K562 (cell line): ENCODE results near the gene PDGFD. TPM values are rescaled to one million over a fixed set of nuclear protein-coding genes. Genes with fewer than 3 reads are reported as not detected.

Experiments
- ATAC-seq: fragments of 200-7000 bp; cut with Tn5 transposase; 3 replicates; pipeline ENCODE4 v1.9.1; 2020; ENCODE audit warnings: moderate library complexity
- BruUV-seq: library from RNA; stranded (reverse); fragments of 400-500 nt; replicated peaks from 2 replicates; lab custom pipeline; 2021; lab: Mats Ljungman, UMichigan
- CTCF ChIA-PET: fragments of 300-600 bp; formaldehyde crosslinking; extraction: SDS; loops from one replicate; lab custom pipeline; 2021; ENCODE audit warnings: low intra/inter-chr PET ratio; lab: Yijun Ruan, JAX
- POLR2A ChIA-PET: fragments of 300-600, 350-650 bp; sonication (Branson Sonifier 250); formaldehyde crosslinking; extraction: SDS; loops from one replicate; lab custom pipeline; 2021; ENCODE audit warnings: antibody characterized with exemption, inconsistent platforms; lab: Yijun Ruan, JAX
- DNase-seq, 4 experiments: peaks; one replicate each; pipeline versions ENCODE4 v3.0.0 to v3.0.0-alpha.2; 2011 to 2018; ENCODE audit warnings: low spot score in 3 of 4, mixed read lengths in 3 of 4; ENCODE audit errors: extremely low read depth in 1 of 4
- FAIRE-seq: peaks from 2 replicates; lab custom pipeline; 2011; peaks lifted over from hg19 to GRCh38; lab: Jason Lieb, UNC
- H2AFZ ChIP-seq: 2 replicates; pipeline ENCODE4 v1.6.0; 2011; ENCODE audit warnings: low read depth, low read length, control low read depth, inconsistent platforms
- H3K27ac ChIP-seq: fragments of 200-600 bp; 3 replicates; pipeline ENCODE4 v1.8.0; 2011; ENCODE audit warnings: low read depth, mild to moderate bottlenecking, control low read depth, inconsistent platforms, low read length, moderate library complexity, mixed read lengths; ENCODE audit errors: extremely low read depth
- H3K27me3 ChIP-seq, 2 experiments: fragments of 300-600 bp in 1 of 2; 2 replicates in 1 of 2; 3 replicates in 1 of 2; pipeline versions ENCODE4 v1.6.0 to v1.8.0; 2011; ENCODE audit warnings: inconsistent platforms in 2 of 2, low read length in 2 of 2, mild to moderate bottlenecking in 1 of 2, mixed read lengths in 1 of 2, moderate library complexity in 1 of 2; ENCODE audit not compliant: control insufficient read depth in 2 of 2, insufficient read depth in 2 of 2
- H3K36me3 ChIP-seq: fragments of 300-600 bp; 3 replicates; pipeline ENCODE4 v1.8.0; 2011; ENCODE audit warnings: mild to moderate bottlenecking, low read length, inconsistent platforms; ENCODE audit not compliant: control insufficient read depth, insufficient read depth
- H3K4me1 ChIP-seq, 2 experiments: fragments of 200-600 bp in 1 of 2; replicated peaks in 1 of 2; 2 replicates in 1 of 2; 3 replicates in 1 of 2; pipeline versions ENCODE4 v1.5.1 to v1.8.0; 2011; ENCODE audit warnings: inconsistent platforms in 2 of 2, low read length in 2 of 2, mild to moderate bottlenecking in 1 of 2, mixed read lengths in 1 of 2, moderate library complexity in 1 of 2; ENCODE audit not compliant: control insufficient read depth in 2 of 2, insufficient read depth in 2 of 2
- H3K4me2 ChIP-seq: 2 replicates; pipeline ENCODE4 v1.6.1; 2011; ENCODE audit warnings: low read length, control low read depth, inconsistent platforms, mixed read lengths; ENCODE audit not compliant: insufficient read depth
- H3K4me3 ChIP-seq: fragments of 200-600 bp; sonication (generic), shearing (Covaris generic); 2 replicates; pipeline ENCODE4 v1.5.1; 2016; ENCODE audit warnings: control low read depth, inconsistent platforms
- H3K79me2 ChIP-seq: fragments of 200-600 bp; 3 replicates; pipeline ENCODE4 v1.8.0; 2011; ENCODE audit warnings: low read length, inconsistent platforms; ENCODE audit not compliant: control insufficient read depth, insufficient read depth
- H3K9ac ChIP-seq, 2 experiments: 2 replicates each; pipeline versions ENCODE4 v1.6.0 to v1.6.1; 2011; ENCODE audit warnings: low read depth in 2 of 2, low read length in 2 of 2, control low read depth in 1 of 2, inconsistent platforms in 1 of 2, mild to moderate bottlenecking in 1 of 2, mixed read lengths in 1 of 2; ENCODE audit not compliant: insufficient read depth in 1 of 2
- H3K9me1 ChIP-seq: one replicate; pipeline ENCODE4 v1.6.0; 2011; ENCODE audit warnings: inconsistent platforms, mild to moderate bottlenecking, low read length, moderate library complexity; ENCODE audit not compliant: control insufficient read depth, insufficient read depth
- H3K9me3 ChIP-seq: replicated peaks from 2 replicates; pipeline ENCODE4 v1.5.1; 2011; ENCODE audit warnings: low read depth, low read length, inconsistent platforms; ENCODE audit not compliant: control insufficient read depth, insufficient read depth
- H4K20me1 ChIP-seq: replicated peaks from 2 replicates; pipeline ENCODE4 v1.6.1; 2011; ENCODE audit warnings: low read length, inconsistent platforms, mixed read lengths; ENCODE audit not compliant: control insufficient read depth, insufficient read depth
- BRD9 ChIP-seq: fragments of 450-650 bp; IDR thresholded peaks from 2 replicates; pipeline ENCODE4 v1.6.1; 2018; ENCODE audit warnings: low read depth; ENCODE audit not compliant: partially characterized antibody
- CSDE1 ChIP-seq, 2 experiments: fragments of 450-650 bp; IDR thresholded peaks; 2 replicates each; pipeline ENCODE4 v1.6.1; 2016; ENCODE audit warnings: mild to moderate bottlenecking in 1 of 2
- EWSR1 ChIP-seq: fragments of 450-650 bp; IDR thresholded peaks from 2 replicates; pipeline ENCODE4 v1.6.1; 2018; ENCODE audit warnings: borderline replicate concordance, mild to moderate bottlenecking, low read depth, moderate library complexity; ENCODE audit not compliant: partially characterized antibody
- EZH2 ChIP-seq: IDR thresholded peaks from 2 replicates; pipeline ENCODE4 v1.6.1; 2012; ENCODE audit warnings: low read depth, mild to moderate bottlenecking, inconsistent platforms, low read length, borderline replicate concordance
- HDAC6 ChIP-seq: IDR thresholded peaks from 2 replicates; pipeline ENCODE4 v1.6.1; 2012; ENCODE audit warnings: low read depth, mild to moderate bottlenecking, control low read depth, inconsistent platforms, low read length, moderate library complexity
- JUND ChIP-seq, 2 experiments: IDR thresholded peaks; 2 replicates in 1 of 2; 3 replicates in 1 of 2; pipeline ENCODE4 v1.6.1; 2011; ENCODE audit warnings: borderline replicate concordance in 2 of 2, low read depth in 2 of 2, low read length in 2 of 2, improper control_type of control experiment in 1 of 2, missing biosample characterization in 1 of 2, missing genetic modification characterization in 1 of 2, missing genetic modification reagents in 1 of 2
- SP1 ChIP-seq: sonication (generic); formaldehyde crosslinking; IDR thresholded peaks from 2 replicates; pipeline ENCODE4 v1.8.1; 2022; ENCODE audit warnings: mild to moderate bottlenecking, missing genetic modification reagents
- STAG1 ChIP-seq: sonication (generic); formaldehyde crosslinking; IDR thresholded peaks from 2 replicates; pipeline ENCODE4 v1.5.0; 2020; ENCODE audit warnings: missing genetic modification reagents, borderline replicate concordance
- ZNF175 ChIP-seq: fragments of 200-800 bp; sonication (Bioruptor generic); IDR thresholded peaks from 2 replicates; pipeline ENCODE4 v1.6.1; 2016; ENCODE audit warnings: low read depth, mild to moderate bottlenecking, missing genetic modification characterization, missing compliant biosample characterization
- WGBS: fragments of 100-300 bp; shearing (Covaris generic); methylation state at CpG from one replicate; pipeline ENCODE4 v1.1.6; 2016; ENCODE audit warnings: low coverage, mixed read lengths; ENCODE audit not compliant: insufficient coverage; ENCODE audit errors: missing lambda C conversion rate; 5-methylcytosine and 5-hydroxymethylcytosine counted together
- in situ Hi-C: fragments of 300-500 bp; cut with MboI; formaldehyde crosslinking; loops from 4 replicates; pipeline ENCODE4 v1.15.0; 2018; ENCODE audit warnings: inconsistent platforms, mixed read lengths
- intact Hi-C: fragments of 100-400 bp; cut with micrococcal nuclease; formaldehyde crosslinking; loops from 2 replicates; pipeline ENCODE4 v1.14.2; 2022
- polyA plus RNA-seq, 8 experiments: library from polyadenylated mRNA; depleted of rRNA in 4 of 8; stranded (reverse) in 5 of 8; unstranded in 3 of 8; fragments of >200 nt; fragmentation: Nextera tagmentation in 2 of 8; fragmentation: Illumina TruSeq in 1 of 8; extraction: Ambion mirVana in 2 of 8; extraction: Trizol in 1 of 8; gene quantifications; 2 replicates each; pipeline versions ENCODE4 v1.2.1 to v1.2.3, GENCODE V29; 2011 to 2014; ENCODE audit warnings: inconsistent platforms in 1 of 8, missing spikeins in 1 of 8
- total RNA-seq, 7 experiments: library from RNA; depleted of rRNA in 6 of 7; stranded (reverse); fragments of >200 nt in 6 of 7; fragmentation: Illumina TruSeq in 2 of 7; extraction: Trizol in 2 of 7; gene quantifications; 2 replicates each; pipeline versions ENCODE4 v1.2.1 to v1.2.3, GENCODE V29; 2011 to 2021; ENCODE audit warnings: low replicate concordance in 1 of 7
- TF ChIP-seq, protein P1 (sequence below), 3 experiments: IDR thresholded peaks in 2 of 3; conservative IDR thresholded peaks in 1 of 3; 2 replicates each; pipeline ENCODE4 v1.5.1; 2011 to 2012; ENCODE audit warnings: low read length in 3 of 3, mild to moderate bottlenecking in 3 of 3, control low read depth in 2 of 3, improper control_type of control experiment in 1 of 3, inconsistent platforms in 1 of 3, low read depth in 1 of 3, mixed read lengths in 1 of 3, moderate library complexity in 1 of 3; ENCODE audit not compliant: insufficient read depth in 2 of 3
- TF ChIP-seq, protein P2 (sequence below): fragments of 450-650 bp; IDR thresholded peaks from 2 replicates; pipeline ENCODE4 v1.6.1; 2014; ENCODE audit warnings: low read depth, mild to moderate bottlenecking, moderate library complexity, borderline replicate concordance
- TF ChIP-seq, protein P3 (sequence below): fragments of 250-450 bp; sonication (Bioruptor Pico); IDR thresholded peaks from 2 replicates; pipeline ENCODE4 v1.4.0; 2020

Gene PDGFD
- total and polyA plus RNA-seq, 9 of the 15 experiments (the other 6 are each of a cell fraction or from before 2014, with no cell fraction given): 0.11 TPM; not detected in 8

DNA sequence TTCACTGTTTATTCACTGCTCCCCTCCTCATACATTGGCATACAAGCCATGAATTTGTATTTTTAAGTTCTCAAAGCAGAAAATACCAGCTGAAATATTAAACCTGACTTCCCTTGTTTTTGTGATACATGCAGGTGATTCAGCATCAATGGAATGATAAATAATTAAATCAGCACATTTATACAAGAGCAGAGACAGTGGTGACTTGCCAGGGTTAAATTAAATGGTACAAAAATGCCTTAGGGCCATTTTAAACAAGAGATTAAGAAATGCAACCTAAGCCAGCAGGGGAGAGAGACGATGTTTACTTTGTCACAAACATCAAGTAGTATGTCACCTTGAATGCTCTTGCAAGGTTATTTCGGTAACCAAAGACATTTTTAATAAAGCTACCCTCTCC, 223.4 kb downstream of the PDGFD start:
- FAIRE-seq: no peak
- Histone ChIP-seq H3K79me2 (no peaks in the 10 kb centered on the region), H3K4me1 (no peaks in the 10 kb centered on the region), H3K9ac (no peak overlapping the region), H3K4me3 (no peak overlapping the region), H3K9me1 (no peaks in the 10 kb centered on the region), H3K27me3 (no peaks in the 10 kb centered on the region), H4K20me1 (no peaks in the 10 kb centered on the region), H3K9me3 (no peaks in the 10 kb centered on the region), H3K36me3 (no peaks in the 10 kb centered on the region), H3K27ac (no peak overlapping the region), H3K4me2 (no peak overlapping the region), H2AFZ (no peak overlapping the region)
- BruUV-seq: no TSS peak
- ChIA-PET POLR2A (no interaction called here), CTCF (no interaction called here)
- 6% methylated on average over 2 of the region's 2 CpGs for WGBS
- in situ Hi-C loops (no loop called here), intact Hi-C loops (no loop called here)
- no peak for ATAC-seq
- no peak for DNase-seq
- no peak for TF ChIP-seq CSDE1 (IDR thresholded peaks at IDR 0.05)
- TF ChIP-seq ZNF175 (CRISPR knock-in tag): no peak
- no peak for TF ChIP-seq STAG1 (CRISPR knock-in tag)
- no peak for TF ChIP-seq EWSR1
- TF ChIP-seq, protein P1, sequence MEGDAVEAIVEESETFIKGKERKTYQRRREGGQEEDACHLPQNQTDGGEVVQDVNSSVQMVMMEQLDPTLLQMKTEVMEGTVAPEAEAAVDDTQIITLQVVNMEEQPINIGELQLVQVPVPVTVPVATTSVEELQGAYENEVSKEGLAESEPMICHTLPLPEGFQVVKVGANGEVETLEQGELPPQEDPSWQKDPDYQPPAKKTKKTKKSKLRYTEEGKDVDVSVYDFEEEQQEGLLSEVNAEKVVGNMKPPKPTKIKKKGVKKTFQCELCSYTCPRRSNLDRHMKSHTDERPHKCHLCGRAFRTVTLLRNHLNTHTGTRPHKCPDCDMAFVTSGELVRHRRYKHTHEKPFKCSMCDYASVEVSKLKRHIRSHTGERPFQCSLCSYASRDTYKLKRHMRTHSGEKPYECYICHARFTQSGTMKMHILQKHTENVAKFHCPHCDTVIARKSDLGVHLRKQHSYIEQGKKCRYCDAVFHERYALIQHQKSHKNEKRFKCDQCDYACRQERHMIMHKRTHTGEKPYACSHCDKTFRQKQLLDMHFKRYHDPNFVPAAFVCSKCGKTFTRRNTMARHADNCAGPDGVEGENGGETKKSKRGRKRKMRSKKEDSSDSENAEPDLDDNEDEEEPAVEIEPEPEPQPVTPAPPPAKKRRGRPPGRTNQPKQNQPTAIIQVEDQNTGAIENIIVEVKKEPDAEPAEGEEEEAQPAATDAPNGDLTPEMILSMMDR (IDR thresholded peaks at IDR 0.05 in 2 of 3, conservative IDR thresholded peaks at IDR 0.05 in 1 of 3; ENCODE audit: insufficient read depth in 2 of 3, low read depth in 1 of 3, low read length in 3 of 3): no peak
- TF ChIP-seq, protein P2, sequence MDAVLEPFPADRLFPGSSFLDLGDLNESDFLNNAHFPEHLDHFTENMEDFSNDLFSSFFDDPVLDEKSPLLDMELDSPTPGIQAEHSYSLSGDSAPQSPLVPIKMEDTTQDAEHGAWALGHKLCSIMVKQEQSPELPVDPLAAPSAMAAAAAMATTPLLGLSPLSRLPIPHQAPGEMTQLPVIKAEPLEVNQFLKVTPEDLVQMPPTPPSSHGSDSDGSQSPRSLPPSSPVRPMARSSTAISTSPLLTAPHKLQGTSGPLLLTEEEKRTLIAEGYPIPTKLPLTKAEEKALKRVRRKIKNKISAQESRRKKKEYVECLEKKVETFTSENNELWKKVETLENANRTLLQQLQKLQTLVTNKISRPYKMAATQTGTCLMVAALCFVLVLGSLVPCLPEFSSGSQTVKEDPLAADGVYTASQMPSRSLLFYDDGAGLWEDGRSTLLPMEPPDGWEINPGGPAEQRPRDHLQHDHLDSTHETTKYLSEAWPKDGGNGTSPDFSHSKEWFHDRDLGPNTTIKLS: no peak
- TF ChIP-seq SP1 (CRISPR knock-in tag): no peak
- TF ChIP-seq BRD9: no peak
- TF ChIP-seq HDAC6: no peak
- TF ChIP-seq JUND (IDR thresholded peaks at IDR 0.05; ENCODE audit: borderline replicate concordance, low read depth, low read length): no peak
- TF ChIP-seq JUND (tag; IDR thresholded peaks at IDR 0.05; ENCODE audit: borderline replicate concordance, low read depth, low read length): no peak
- TF ChIP-seq, protein P3, sequence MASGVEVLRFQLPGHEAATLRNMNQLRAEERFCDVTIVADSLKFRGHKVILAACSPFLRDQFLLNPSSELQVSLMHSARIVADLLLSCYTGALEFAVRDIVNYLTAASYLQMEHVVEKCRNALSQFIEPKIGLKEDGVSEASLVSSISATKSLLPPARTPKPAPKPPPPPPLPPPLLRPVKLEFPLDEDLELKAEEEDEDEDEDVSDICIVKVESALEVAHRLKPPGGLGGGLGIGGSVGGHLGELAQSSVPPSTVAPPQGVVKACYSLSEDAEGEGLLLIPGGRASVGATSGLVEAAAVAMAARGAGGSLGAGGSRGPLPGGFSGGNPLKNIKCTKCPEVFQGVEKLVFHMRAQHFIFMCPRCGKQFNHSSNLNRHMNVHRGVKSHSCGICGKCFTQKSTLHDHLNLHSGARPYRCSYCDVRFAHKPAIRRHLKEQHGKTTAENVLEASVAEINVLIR (CRISPR knock-in tag): no peak
- TF ChIP-seq EZH2: no peak
